AG09309 (cell line): ENCODE data around the gene BABAM2.

Experiments
- DNase-seq: peaks from one replicate; pipeline ENCODE4 v3.0.0-alpha.2; 2010; ENCODE audit warnings: low read depth
- H3K4me3 ChIP-seq: 2 replicates; pipeline ENCODE4 v1.5.1; 2011; ENCODE audit warnings: mild to moderate bottlenecking, low read depth, low read length, moderate library complexity; ENCODE audit not compliant: control insufficient read depth
- TF ChIP-seq, protein P1 (sequence below): IDR thresholded peaks from 2 replicates; pipeline ENCODE4 v1.5.1; 2011; ENCODE audit warnings: mild to moderate bottlenecking, low read depth, low read length, inconsistent platforms; ENCODE audit not compliant: insufficient read depth, control insufficient read depth; ENCODE audit errors: missing control alignments

The BABAM2 gene

DNA sequence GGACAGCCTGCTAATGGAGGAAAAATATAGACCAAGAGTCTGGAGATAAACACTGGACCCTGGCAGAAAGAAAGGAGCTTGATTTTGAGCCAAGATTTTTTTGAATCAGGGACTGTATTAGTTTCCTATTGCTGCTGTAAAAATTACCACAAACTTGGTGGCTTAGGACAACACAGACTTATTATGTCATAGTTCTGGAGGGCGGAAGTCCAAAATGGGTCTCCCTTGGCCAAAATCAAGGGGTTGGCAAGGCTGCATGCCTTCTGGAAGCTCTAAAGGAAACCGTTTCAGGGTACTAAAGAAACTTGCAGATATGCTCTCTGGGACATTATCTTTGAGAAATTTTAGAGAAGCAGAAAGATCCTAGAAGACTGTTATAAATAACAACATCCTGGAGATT lies 140.1 kb downstream of the BABAM2 start:
- H3K4me3 ChIP-seq: no peak overlapping the region
- DNase-seq: no peak
- TF ChIP-seq, protein P1, sequence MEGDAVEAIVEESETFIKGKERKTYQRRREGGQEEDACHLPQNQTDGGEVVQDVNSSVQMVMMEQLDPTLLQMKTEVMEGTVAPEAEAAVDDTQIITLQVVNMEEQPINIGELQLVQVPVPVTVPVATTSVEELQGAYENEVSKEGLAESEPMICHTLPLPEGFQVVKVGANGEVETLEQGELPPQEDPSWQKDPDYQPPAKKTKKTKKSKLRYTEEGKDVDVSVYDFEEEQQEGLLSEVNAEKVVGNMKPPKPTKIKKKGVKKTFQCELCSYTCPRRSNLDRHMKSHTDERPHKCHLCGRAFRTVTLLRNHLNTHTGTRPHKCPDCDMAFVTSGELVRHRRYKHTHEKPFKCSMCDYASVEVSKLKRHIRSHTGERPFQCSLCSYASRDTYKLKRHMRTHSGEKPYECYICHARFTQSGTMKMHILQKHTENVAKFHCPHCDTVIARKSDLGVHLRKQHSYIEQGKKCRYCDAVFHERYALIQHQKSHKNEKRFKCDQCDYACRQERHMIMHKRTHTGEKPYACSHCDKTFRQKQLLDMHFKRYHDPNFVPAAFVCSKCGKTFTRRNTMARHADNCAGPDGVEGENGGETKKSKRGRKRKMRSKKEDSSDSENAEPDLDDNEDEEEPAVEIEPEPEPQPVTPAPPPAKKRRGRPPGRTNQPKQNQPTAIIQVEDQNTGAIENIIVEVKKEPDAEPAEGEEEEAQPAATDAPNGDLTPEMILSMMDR: no peak

DNA sequence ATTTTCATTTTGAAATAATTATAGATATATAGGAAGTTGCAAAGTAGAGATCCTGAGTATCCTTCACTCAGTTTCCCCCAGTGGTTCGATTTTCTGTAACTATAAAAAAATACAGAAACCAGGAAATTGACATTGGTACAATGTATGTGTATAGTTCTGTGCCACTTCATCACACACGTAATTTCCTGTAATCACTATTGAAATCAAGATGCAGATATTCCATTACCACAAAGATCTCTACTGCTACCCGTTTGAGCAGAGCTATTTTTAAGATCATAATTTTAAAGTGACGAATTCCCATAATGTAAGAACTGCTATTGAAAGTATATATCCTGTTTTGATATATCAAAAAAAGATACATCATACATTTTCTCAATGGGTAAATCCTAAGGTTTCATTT lies 142.3 kb downstream of the BABAM2 start:
- TF ChIP-seq, protein P1: no peak
- no peak for DNase-seq

DNA sequence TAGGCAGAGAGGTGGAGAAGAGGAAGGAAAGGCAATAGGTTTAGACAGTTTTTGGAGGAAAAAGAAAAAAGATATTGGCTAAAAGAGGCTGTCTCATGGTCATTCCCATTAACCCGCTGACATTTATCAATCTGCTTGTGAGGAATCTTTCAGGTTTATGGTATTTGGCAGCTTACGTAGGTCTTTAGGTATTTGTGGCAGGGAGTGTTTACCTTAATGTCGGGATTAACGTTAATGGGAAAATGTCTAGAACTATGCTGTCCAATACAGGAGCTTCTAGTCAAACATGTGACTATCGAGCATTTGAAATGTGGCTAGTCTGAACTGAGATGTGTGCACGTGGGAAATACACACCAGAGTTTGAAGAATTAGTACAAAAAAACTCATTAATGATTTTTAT lies 144.2 kb downstream of the BABAM2 start:
- TF ChIP-seq, protein P1: no peak
- DNase-seq: no peak
- H3K4me3 ChIP-seq: no peak overlapping the region

More for the DNA sequence above, 142.3 kb downstream of the BABAM2 start:
- no peak overlapping the region for H3K4me3 ChIP-seq

DNA sequence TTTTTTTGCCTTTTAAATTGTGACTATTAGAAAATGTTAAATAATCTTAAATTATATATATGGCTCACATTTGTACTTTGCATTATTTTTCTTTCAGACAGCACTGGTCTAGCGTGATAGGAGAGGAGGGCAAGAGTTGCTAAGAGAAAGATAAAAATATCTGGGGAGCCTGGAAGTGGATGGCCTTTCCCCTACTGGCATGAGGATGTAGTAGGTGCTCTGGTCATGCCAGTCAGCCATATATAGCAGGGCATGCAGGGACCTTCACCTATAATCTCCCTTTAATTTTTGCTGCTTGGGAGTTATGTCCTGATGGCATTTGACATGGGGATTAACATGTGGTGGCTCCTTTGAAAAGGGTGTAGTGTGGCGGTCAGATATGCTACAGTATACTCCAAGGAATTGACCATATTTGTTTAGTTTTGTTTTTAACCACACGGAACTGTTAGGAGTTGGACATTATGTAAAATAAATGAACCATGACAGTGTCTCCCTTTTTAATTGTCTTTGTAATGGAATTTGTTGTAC lies 144.7 kb downstream of the BABAM2 start:
- TF ChIP-seq, protein P1: no peak
- no peak overlapping the region for H3K4me3 ChIP-seq
- DNase-seq: no peak

DNA sequence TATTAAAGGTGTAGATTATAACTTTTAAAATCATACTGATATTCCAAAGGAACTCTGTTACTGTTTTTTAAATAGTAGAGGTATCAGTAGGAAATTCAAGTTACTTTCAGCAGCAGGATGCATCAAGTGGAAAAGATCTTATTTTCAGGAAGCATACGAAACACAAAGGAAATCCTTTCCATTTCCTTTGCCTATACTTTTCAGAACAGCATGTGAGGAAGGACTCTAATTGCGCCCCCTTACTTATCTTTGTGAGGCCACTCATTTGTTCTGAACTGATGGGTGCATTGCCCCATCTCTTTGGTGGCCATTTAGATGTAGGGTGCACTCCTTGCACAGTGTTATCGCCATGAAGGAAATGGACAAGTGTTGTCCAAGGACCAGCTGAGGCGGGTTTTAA lies 145.3 kb downstream of the BABAM2 start:
- DNase-seq: no peak
- TF ChIP-seq, protein P1: no peak
- H3K4me3 ChIP-seq: no peak overlapping the region

DNA sequence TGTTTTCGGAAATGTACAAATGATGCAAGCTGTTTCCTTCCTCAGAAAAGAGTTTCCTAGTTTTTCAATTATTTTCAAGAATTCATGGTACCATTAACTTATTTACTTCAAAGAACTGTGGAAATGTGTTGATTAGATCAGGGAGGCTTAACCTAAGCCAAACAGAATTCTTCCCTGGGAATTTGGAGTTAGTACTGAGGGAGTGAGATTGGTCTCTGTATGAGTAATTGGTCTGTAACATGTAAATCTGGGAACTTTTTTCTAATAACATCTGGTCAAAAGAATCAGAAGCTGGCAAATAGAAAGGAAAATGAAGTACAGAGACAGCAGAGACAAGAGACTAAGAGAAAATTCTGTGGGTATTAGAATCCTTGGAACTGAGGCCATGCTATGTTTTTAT lies 145.8 kb downstream of the BABAM2 start:
- no peak for DNase-seq
- TF ChIP-seq, protein P1: no peak
- H3K4me3 ChIP-seq: no peak overlapping the region

DNA sequence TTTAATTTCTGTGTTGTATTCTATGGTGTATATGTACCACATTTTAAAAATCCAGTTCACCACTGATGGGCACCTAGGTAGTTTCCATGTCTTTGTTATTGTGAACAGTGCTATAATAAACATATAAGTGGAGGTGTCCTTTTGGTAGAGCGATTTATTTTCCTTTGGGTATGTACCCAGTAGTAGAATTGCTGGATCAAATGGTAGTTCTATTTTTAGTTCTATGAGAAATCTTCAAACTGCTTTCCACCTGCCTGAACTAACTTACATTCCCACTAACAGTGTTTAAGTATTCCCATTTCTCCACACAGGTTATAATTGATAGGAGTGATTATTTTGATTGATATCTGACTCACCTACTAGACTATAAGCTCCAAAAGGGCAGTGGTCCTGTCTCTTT lies 148.2 kb downstream of the BABAM2 start:
- no peak for DNase-seq
- TF ChIP-seq, protein P1: no peak
- H3K4me3 ChIP-seq: no peak overlapping the region
